Aorta (tissue), 5 donors: ENCODE measurements around the gene KLHL26. TPM values are rescaled to one million over a fixed set of nuclear protein-coding genes. Genes with fewer than 3 reads are reported as not detected.

Source experiments
- ATAC-seq: fragments of 200-7000 bp; cut with Tn5 transposase; one replicate; pipeline ENCODE4 v1.9.1; 2022; ENCODE audit warnings: moderate library complexity; ENCODE audit not compliant: low FRiP score
- DNase-seq, 2 donors: peaks; one replicate each; pipeline ENCODE4 v3.0.0-alpha.2; 2020
- H3K27ac ChIP-seq, 2 donors: one replicate each; pipeline ENCODE4 v1.5.1; 2013; ENCODE audit warnings: low read length in 2 of 2, mild to moderate bottlenecking in 2 of 2, moderate library complexity in 2 of 2, control low read depth in 1 of 2, inconsistent platforms in 1 of 2, low read depth in 1 of 2
- H3K27me3 ChIP-seq, 2 donors: one replicate each; pipeline ENCODE4 v1.6.1; 2013; ENCODE audit warnings: control low read depth in 1 of 2, low read length in 1 of 2, mild to moderate bottlenecking in 1 of 2, moderate library complexity in 1 of 2; ENCODE audit not compliant: insufficient read depth in 2 of 2, control insufficient read depth in 1 of 2
- H3K36me3 ChIP-seq, 2 donors: one replicate each; pipeline ENCODE4 v1.6.1; 2013; ENCODE audit warnings: control low read depth in 1 of 2, low read length in 1 of 2, mild to moderate bottlenecking in 1 of 2; ENCODE audit not compliant: insufficient read depth in 2 of 2, control insufficient read depth in 1 of 2
- H3K4me1 ChIP-seq, 2 donors: one replicate each; pipeline ENCODE4 v1.6.1; 2013; ENCODE audit warnings: low read length in 2 of 2, control low read depth in 1 of 2, mild to moderate bottlenecking in 1 of 2, moderate library complexity in 1 of 2; ENCODE audit not compliant: insufficient read depth in 2 of 2, control insufficient read depth in 1 of 2
- H3K4me3 ChIP-seq, 2 donors: one replicate each; pipeline ENCODE4 v1.5.1; 2013; ENCODE audit warnings: low read length in 2 of 2, control low read depth in 1 of 2, mild to moderate bottlenecking in 1 of 2
- H3K9me3 ChIP-seq: one replicate; pipeline ENCODE4 v1.6.1; 2013; ENCODE audit warnings: mild to moderate bottlenecking, low read length; ENCODE audit not compliant: control insufficient read depth
- WGBS, 2 donors: extraction: QIAGEN DNeasy Blood & Tissue Kit; methylation state at CpG; one replicate each; pipeline ENCODE4 v1.1.7; 2013; 5-methylcytosine and 5-hydroxymethylcytosine counted together
- intact Hi-C, 2 donors: fragments of 100-400 bp; cut with DNase I; formaldehyde crosslinking; loops; one replicate each; pipeline versions ENCODE4 v1.14.2 to v1.15.0; 2022
- polyA plus RNA-seq, 2 donors: library from polyadenylated mRNA; stranded (reverse); fragments of 200-250 nt; gene quantifications; one replicate each; pipeline ENCODE4 v1.2.3, GENCODE V29; 2013
- total RNA-seq, 2 donors: library from RNA; stranded (reverse); fragmentation: NEBNext Ultra II Directional; extraction: Animal tissue kit (Norgen Biotek cat#: 25700); gene quantifications; one replicate each; pipeline ENCODE4 v1.2.1, GENCODE V29; 2021
- donor health status: healthy with polysubstance abuse.
- donor health status: Bipolar disorder and iron deficiency.
- donor health status: DM: no; HTN: no; CAD: no.
- donor health status: DM: no; HTN: no; CAD: no.
- donor health status: DM: yes; HTN: yes; CAD: no.

KLHL26 gene
- total and polyA plus RNA-seq, 4 donors = 1.9 to 19.2 (median 9.6) TPM

- Histone ChIP-seq H3K36me3 (no peaks in the 10 kb centered on the region), H3K4me3 (no peak overlapping the region), H3K4me1 (no peaks in the 10 kb centered on the region), H3K27ac (peak overlapping the region in 1 of 2 donors; percentile 85), H3K9me3 (no peaks in the 10 kb centered on the region), H3K27me3 (no peaks in the 10 kb centered on the region)
- intact Hi-C loops = no loop called here
- peak; percentile 85 to 86 for DNase-seq
- WGBS, 2 donors = 20 to 33% methylated on average over 25 of the region's 25 CpGs
- peak; percentile 70 for ATAC-seq
Measured at GRCh38 chr19:18649371-18650020, 12.7 kb downstream of the KLHL26 start.

- WGBS, 2 donors = 9 to 19% methylated on average over 17 of the region's 17 CpGs
- ATAC-seq (peak; percentile 81), DNase-seq (peak; percentile 67 to 79)
- no peak overlapping the region for H3K4me3 ChIP-seq
- H3K27me3 ChIP-seq = no peaks in the 10 kb centered on the region
- intact Hi-C loops = no loop called here
- H3K4me1 ChIP-seq = no peaks in the 10 kb centered on the region
- H3K36me3 ChIP-seq = no peaks in the 10 kb centered on the region
- no peaks in the 10 kb centered on the region for H3K9me3 ChIP-seq
- H3K27ac ChIP-seq = peak overlapping the region in 1 of 2 donors; percentile 85
Measured at GRCh38 chr19:18650021-18650390, 13.2 kb downstream of the KLHL26 start.

- Histone ChIP-seq H3K27ac (peak overlapping the region; percentile 2 to 85), H3K36me3 (no peaks in the 10 kb centered on the region), H3K4me1 (no peaks in the 10 kb centered on the region), H3K27me3 (no peaks in the 10 kb centered on the region), H3K4me3 (no peak overlapping the region), H3K9me3 (no peaks in the 10 kb centered on the region)
- 11 to 18% methylated on average over 34 of the region's 34 CpGs for WGBS, 2 donors
- intact Hi-C loops = no loop called here
- DNase-seq (peak; percentile 90 to 95), ATAC-seq (peak; percentile 86)
Measured at GRCh38 chr19:18650468-18651041, 13.7 kb downstream of the KLHL26 start.

- H3K4me3 ChIP-seq = no peak overlapping the region
- no peaks in the 10 kb centered on the region for H3K27me3 ChIP-seq
- ATAC-seq (no peak), DNase-seq (no peak)
- H3K36me3 ChIP-seq = no peaks in the 10 kb centered on the region
- H3K4me1 ChIP-seq = no peaks in the 10 kb centered on the region
- intact Hi-C loops = no loop called here
- no peaks in the 10 kb centered on the region for H3K9me3 ChIP-seq
- H3K27ac ChIP-seq = peak overlapping the region in 1 of 2 donors; percentile 9
- 93 to 100% methylated on average over 1 of the region's 1 CpG for WGBS, 2 donors
Measured at GRCh38 chr19:18651300-18651699, 14.5 kb downstream of the KLHL26 start.

- DNase-seq (no peak), ATAC-seq (no peak)
- Histone ChIP-seq H3K27ac (no peak overlapping the region), H3K36me3 (no peaks in the 10 kb centered on the region), H3K4me1 (no peaks in the 10 kb centered on the region), H3K27me3 (no peaks in the 10 kb centered on the region), H3K4me3 (no peak overlapping the region), H3K9me3 (no peaks in the 10 kb centered on the region)
- intact Hi-C loops = no loop called here
- WGBS, 2 donors = 90 to 91% methylated on average over 6 of the region's 6 CpGs
Measured at GRCh38 chr19:18651733-18652132, 14.9 kb downstream of the KLHL26 start.

GRCh38 chr19:18653853-18654252 lies 17.0 kb downstream of the KLHL26 start:
- H3K36me3 ChIP-seq = no peaks in the 10 kb centered on the region
- H3K4me1 ChIP-seq = no peaks in the 10 kb centered on the region
- 98 to 100% methylated on average over 1 of the region's 1 CpG for WGBS, 2 donors
- H3K4me3 ChIP-seq = no peak overlapping the region
- intact Hi-C loops = no loop called here
- DNase-seq (no peak), ATAC-seq (no peak)
- H3K27ac ChIP-seq = no peak overlapping the region
- H3K9me3 ChIP-seq = no peaks in the 10 kb centered on the region
- H3K27me3 ChIP-seq = no peaks in the 10 kb centered on the region

GRCh38 chr19:18654469-18654868 lies 17.6 kb downstream of the KLHL26 start:
- DNase-seq (no peak), ATAC-seq (no peak)
- H3K27me3 ChIP-seq = no peaks in the 10 kb centered on the region
- no peak overlapping the region for H3K4me3 ChIP-seq
- H3K27ac ChIP-seq = no peak overlapping the region
- intact Hi-C loops = no loop called here
- no peaks in the 10 kb centered on the region for H3K36me3 ChIP-seq
- H3K4me1 ChIP-seq = no peaks in the 10 kb centered on the region
- H3K9me3 ChIP-seq = no peaks in the 10 kb centered on the region
- 95 to 97% methylated on average over 7 of the region's 7 CpGs for WGBS, 2 donors

GRCh38 chr19:18655173-18655844 lies 18.5 kb downstream of the KLHL26 start:
- DNase-seq (no peak), ATAC-seq (no peak)
- Histone ChIP-seq H3K4me1 (no peaks in the 10 kb centered on the region), H3K27ac (no peak overlapping the region), H3K36me3 (no peaks in the 10 kb centered on the region), H3K27me3 (no peaks in the 10 kb centered on the region), H3K9me3 (no peaks in the 10 kb centered on the region), H3K4me3 (no peak overlapping the region)
- 97% methylated on average over 13 of the region's 13 CpGs for WGBS, 2 donors
- intact Hi-C loops = no loop called here
